IPS-18c (cell line): Measurements from ENCODE around the gene HNRNPU.
A peak's percentile ranks its signal among the peaks of the same experiment; 100 is the strongest.

Experiments
- H3K4me3 ChIP-seq: 2 replicates; pipeline ENCODE4 v1.7.0; 2013; ENCODE audit warnings: low read depth, mild to moderate bottlenecking, low read length, moderate library complexity; ENCODE audit not compliant: insufficient read depth
- H3K9me3 ChIP-seq: one replicate; pipeline ENCODE4 v1.6.1; 2013; ENCODE audit warnings: mild to moderate bottlenecking, low read length, moderate library complexity; ENCODE audit not compliant: control insufficient read depth, insufficient read depth

HNRNPU gene

DNA sequence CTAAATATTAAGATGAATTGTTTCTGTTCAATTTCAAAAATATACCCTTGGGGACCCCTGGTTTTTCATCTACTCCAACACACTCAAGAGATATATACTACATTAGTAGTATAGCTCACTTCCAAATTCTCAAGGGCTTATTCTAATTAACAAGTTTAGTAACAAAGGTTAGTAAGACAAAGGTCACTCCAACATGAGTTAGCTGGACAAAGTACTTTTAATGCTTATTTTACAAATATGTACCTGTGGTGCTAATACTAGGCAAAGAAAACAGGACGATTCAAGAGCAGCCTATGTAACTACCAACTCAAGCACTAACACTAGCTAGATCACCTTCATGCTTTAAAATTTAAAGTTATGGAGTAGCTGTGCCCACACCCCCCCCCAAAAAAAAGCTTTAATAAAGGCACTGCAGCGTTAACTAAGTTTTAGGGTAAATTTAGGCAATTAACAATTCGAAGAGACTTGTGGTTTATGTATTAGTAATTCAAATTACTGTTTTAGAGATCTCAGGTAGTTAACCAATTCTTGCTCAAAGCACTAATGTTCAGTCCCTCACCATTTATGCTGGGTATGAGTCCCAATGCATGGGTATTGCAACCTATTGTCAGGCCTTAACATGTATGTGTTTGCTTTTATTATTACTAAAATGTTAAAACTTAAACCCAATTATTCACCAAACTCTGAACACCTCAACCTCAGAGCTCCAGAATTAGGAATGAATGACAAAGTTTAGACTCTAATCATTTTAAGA is 14.1 kb downstream of the HNRNPU start:
- Histone ChIP-seq H3K4me3 (no peak overlapping the region), H3K9me3 (no peaks in the 10 kb centered on the region)

DNA sequence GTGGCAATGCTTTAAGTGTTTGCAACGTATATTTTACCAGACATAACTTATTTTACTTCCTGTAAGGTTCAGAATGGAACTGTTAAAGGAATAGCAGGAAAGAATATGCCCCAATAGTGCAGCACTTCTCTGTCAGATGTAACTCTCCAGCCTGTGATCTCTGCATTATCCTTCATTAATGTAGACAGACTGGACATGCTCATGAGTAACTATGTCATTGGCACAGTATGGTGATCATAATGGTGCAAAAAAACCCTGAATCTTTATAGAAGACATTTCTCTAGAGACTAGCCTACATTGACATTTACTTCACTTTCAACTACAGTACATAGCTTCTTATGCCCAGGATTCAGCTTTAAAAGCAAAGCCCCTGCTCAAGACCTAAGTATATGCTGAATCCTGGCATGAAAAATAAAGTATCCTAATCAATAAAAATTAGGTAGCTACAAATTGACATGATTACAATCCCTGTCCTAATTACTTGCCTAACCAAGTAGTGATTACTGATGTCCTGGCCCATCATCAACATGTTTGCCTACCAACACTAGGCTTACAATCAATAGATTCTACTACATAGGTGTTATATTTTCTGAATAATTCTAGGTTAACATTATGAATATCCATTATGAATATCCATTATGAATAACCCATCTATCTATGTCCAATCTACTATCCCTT is 15.0 kb downstream of the HNRNPU start:
- Histone ChIP-seq H3K9me3 (no peaks in the 10 kb centered on the region), H3K4me3 (no peak overlapping the region)

GRCh38 chr1:244846653-244847052 is 17.7 kb downstream of the HNRNPU start:
- H3K9me3 ChIP-seq, result no peaks in the 10 kb centered on the region
- no peak overlapping the region for H3K4me3 ChIP-seq

DNA sequence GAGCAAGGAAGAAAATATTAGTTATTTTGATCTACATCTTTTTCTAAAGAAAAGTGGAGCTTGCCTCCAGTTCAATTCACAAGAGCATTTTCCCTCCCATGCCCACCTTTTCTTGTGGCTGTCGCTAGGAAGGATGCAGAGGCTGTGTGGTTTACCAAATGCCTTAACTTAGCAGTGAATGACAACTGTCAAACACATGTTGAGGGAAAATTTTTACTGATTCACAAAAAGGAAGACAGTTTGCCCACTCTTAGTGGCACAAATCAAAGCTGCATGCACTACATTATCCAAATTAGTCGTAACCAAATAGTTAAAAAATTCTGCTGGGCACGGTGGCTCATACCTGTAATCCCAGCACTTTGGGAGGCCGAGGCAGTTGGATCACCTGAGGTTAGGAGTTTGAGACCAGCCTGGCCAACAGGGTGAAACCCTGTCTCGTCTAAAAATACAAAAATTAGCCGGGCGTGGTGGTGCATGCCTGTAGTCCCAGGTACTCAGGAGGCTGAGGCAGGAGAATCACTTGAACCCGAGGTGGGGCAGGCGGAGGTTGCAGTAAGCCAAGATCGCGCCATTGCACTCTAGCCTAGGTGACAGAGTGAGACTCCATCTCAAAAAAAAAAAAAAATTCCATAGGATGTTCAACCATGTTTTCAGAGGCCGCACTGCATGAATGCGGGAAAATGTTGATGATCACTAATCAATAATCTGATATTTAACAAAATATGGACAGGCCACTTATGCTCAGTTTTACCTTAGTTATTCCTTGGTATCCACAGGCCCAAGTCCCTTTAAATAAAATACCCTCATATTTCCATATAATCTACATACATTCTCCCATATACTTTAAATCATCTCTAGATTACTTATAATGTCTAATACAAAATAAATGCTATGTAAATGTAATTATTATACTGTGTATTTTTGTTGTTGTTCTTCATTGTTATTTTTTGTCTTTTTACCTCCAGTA is 19.9 kb downstream of the HNRNPU start:
- Histone ChIP-seq H3K9me3 (no peaks in the 10 kb centered on the region), H3K4me3 (no peak overlapping the region)

DNA sequence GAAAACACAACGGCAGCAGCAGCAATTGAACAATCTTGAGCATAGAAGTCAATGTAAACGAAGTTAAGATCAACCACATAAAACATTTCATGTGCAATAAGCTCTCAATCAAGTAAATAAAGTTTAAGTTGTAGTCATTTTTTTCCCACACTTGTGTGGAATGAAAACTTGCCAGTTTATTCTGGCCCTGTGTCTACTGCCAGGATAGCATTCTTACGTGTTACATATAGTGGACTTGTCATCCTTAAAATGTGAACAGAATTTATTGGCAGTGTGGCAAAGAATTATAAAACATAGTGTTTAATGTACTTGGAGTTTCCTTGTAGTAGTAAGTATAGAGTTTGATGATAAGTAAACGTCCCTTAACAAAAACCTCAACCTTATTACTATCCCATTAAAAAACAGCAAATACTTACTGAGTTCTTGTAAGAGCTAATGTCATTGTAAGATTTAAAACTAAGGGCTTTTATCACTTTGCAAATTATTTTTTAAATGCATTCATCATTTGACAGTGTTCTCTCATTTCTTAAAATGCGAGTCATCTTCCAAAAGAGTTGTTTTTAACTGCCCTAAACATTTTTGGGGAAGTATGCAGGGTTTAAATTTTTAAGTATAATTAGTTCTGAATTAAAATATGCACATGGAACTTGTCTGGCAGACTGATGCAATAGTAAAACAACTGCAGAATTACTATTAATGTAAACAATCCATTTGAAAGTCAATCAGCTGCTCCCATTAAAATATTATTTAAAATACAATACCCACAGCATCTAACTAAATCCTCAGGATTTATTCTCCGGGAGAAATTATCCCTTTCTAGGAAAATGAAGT is 21.0 kb downstream of the HNRNPU start:
- Histone ChIP-seq H3K4me3 (no peak overlapping the region), H3K9me3 (no peaks in the 10 kb centered on the region)

- H3K9me3 ChIP-seq, result no peaks in the 10 kb centered on the region
- H3K4me3 ChIP-seq, result no peak overlapping the region
These were observed 22.9 kb downstream of the HNRNPU start for GRCh38 chr1:244841273-244841927.

GRCh38 chr1:244840219-244840794 is 24.0 kb downstream of the HNRNPU start:
- no peaks in the 10 kb centered on the region for H3K9me3 ChIP-seq
- H3K4me3 ChIP-seq, result no peak overlapping the region

DNA sequence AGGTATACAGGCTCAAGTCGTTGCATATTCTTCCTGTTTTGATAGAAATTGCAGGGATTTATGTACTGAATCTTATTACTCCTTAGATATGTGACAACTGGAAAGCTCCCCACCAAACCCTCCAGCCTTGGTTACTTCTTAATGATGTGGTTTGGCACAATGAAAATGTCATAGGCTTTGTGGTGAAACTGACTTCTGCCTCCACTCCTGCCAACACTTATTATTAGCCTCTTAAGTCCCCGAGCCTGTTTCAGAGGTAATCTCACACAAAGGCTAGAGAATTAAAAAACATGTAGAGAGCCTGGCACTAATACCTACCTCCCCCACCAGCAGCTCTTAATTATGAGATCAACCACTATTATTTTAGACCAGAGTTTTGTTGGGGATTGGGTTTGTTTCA is 24.7 kb downstream of the HNRNPU start:
- no peak overlapping the region for H3K4me3 ChIP-seq
- H3K9me3 ChIP-seq, result no peaks in the 10 kb centered on the region

DNA sequence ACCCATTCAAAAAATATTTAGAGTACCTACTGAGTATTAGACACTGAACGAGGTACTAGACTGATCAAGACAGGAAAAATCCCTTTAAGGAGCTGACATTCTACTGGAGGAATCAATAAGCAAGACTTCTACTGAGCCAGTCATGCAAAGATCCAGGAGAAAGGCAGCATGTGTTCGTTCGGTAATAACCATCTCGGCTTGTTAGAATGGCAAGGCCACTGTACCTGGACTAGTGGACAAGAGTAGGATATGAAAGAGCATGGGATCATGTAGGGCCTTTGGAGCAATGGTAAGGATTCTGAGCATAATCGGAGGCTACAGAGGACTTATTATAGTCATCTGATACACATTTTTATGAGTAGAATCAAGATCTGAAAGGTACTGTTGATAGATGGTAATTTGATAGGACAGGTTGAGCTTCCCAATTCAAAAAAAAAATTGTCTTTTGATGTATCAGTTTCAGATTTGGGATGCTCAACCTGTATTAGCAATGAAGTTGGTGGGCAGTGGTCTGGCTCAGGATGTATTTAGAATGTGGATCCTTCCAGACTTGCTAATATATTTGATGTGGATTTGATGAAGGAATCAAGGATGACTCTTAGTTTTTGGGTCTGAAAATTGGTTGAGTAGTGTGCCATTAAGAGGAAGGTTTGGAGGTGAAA is 26.6 kb downstream of the HNRNPU start:
- Histone ChIP-seq H3K9me3 (no peaks in the 10 kb centered on the region), H3K4me3 (no peak overlapping the region)

- Histone ChIP-seq H3K9me3 (no peaks in the 10 kb centered on the region), H3K4me3 (peak overlapping the region; percentile 74; the same call in 1 of the 2 replicates)
These were observed 27.8 kb downstream of the HNRNPU start for GRCh38 chr1:244836584-244836983.

DNA sequence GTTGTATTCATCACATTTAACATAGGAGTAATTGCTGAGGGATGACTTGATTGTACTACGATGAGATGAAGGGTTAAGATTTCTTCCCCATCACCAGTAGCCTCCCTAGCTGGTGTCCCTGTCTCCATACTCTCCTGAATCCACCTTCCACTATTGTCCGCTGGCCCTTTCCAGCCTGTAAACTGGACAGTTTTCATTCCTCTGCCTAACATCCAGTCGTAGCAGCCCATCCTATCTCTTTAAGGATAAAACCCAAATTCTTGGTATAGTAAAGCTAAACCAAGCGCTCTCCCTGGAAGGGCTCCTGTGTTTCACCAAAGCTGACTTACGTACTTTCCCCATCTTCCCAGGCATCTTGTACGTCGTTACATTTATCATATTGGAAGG is 28.2 kb downstream of the HNRNPU start:
- peak overlapping the region; percentile 74 for H3K4me3 ChIP-seq
- H3K9me3 ChIP-seq, result no peaks in the 10 kb centered on the region

DNA sequence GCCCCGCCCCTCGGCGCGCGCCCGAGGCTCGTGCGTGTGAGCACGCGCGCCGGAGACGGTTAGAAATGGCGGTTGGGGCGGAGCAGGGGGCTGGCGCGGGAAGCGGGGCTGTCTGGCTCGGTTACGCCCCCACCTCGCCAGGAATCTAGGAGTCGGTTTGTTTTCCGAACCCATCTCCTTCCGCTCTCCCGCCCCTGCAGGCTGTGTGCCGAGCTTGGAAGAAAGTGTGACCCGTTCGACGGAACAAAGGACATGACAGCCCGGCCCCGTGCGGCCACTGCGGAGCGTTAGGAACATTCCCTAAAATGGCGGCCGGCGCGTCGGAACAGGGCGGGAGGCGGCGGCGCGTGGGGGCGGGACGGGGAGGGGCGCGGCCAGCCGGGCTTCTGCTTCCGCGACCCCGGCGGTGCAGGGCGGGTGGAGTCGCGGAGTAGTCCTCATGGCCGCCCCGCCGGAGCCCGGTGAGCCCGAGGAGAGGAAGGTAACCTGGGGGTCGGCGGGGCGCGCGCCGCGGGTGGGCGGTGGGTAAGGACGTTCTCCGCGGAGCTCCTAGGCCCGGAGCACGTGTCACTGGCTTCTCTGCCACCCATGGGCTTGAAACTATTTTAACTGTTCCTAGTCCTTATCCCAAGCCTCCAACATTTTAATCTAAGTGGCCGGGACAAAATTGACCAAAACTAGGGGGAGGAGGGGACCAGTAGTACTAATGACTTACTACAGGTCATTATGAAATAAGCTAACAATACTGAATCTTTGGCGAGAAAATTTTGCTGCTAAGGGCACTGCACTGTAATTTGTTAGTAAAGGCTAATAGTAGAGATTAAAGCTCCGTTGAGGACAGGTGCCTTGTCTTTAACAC is 28.8 kb downstream of the HNRNPU start, which contains the start of gene COX20:
Gene COX20, plus strand, starts transcription at position 383 of the 859 bp plus-strand sequence. Its CDS starts 57 bp downstream, at position 440.
- peak within 1 kb of the TSS; percentile 78 for H3K4me3 ChIP-seq
- no peaks in the 10 kb centered on the region for H3K9me3 ChIP-seq

- H3K4me3 ChIP-seq, result peak overlapping the region; percentile 78
- no peaks in the 10 kb centered on the region for H3K9me3 ChIP-seq
These were observed 29.6 kb downstream of the HNRNPU start for GRCh38 chr1:244834543-244835275.
